ENCODE data around the gene DBNL.

DBNL gene

DNA sequence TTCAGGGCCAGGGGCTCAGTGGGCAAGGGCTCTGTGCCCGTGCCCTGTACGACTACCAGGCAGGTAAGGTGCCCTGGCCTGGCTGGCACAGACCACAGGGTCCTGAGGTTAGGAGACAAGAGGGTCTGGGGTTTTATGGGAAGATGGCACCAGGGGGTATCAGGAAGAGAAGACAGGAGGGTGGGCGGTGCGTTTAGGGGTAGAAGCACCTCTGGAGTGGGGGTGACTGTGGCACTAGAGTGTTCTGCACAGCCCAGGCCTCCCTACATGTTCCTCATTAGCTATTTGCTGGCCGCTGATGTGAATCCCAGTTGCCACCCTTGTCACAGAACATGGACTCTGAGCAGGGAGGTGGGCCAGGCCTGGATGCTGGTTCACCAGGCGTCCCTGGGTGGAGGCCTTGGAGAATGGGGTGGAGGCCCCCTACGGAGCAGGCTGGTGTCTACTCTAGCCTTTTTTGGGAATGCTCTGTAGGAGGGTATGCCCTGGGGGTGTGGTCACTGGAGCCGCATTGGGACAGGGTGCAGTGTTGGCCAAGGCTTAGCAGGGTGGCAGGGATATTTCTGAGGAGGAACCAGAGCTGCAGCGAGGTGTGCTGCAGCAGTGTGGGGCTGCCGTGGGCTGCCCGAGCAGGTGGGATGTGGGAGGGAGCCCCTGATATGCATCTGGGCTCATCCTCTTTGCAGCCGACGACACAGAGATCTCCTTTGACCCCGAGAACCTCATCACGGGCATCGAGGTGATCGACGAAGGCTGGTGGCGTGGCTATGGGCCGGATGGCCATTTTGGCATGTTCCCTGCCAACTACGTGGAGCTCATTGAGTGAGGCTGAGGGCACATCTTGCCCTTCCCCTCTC, 15.8 kb downstream of the DBNL start:
- DNase-seq (ENCODE audit: low spot score): no peak
- TF ChIP-seq, protein P1, sequence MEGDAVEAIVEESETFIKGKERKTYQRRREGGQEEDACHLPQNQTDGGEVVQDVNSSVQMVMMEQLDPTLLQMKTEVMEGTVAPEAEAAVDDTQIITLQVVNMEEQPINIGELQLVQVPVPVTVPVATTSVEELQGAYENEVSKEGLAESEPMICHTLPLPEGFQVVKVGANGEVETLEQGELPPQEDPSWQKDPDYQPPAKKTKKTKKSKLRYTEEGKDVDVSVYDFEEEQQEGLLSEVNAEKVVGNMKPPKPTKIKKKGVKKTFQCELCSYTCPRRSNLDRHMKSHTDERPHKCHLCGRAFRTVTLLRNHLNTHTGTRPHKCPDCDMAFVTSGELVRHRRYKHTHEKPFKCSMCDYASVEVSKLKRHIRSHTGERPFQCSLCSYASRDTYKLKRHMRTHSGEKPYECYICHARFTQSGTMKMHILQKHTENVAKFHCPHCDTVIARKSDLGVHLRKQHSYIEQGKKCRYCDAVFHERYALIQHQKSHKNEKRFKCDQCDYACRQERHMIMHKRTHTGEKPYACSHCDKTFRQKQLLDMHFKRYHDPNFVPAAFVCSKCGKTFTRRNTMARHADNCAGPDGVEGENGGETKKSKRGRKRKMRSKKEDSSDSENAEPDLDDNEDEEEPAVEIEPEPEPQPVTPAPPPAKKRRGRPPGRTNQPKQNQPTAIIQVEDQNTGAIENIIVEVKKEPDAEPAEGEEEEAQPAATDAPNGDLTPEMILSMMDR (IDR thresholded peaks at IDR 0.05; ENCODE audit: extremely low read depth, insufficient read depth, missing control alignments): no peak
- in situ Hi-C loops (cut with MboI; ENCODE audit: low pct_unique_long_range_greater_than_20kb, low sequenced_read_pairs, unreplicated experiment): no loop called here

DNA sequence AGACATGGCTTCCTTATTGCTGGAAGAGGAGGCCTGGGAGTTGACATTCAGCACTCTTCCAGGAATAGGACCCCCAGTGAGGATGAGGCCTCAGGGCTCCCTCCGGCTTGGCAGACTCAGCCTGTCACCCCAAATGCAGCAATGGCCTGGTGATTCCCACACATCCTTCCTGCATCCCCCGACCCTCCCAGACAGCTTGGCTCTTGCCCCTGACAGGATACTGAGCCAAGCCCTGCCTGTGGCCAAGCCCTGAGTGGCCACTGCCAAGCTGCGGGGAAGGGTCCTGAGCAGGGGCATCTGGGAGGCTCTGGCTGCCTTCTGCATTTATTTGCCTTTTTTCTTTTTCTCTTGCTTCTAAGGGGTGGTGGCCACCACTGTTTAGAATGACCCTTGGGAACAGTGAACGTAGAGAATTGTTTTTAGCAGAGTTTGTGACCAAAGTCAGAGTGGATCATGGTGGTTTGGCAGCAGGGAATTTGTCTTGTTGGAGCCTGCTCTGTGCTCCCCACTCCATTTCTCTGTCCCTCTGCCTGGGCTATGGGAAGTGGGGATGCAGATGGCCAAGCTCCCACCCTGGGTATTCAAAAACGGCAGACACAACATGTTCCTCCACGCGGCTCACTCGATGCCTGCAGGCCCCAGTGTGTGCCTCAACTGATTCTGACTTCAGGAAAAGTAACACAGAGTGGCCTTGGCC, 16.6 kb downstream of the DBNL start:
- DNase-seq (ENCODE audit: low spot score): no peak
- in situ Hi-C loops (cut with MboI; ENCODE audit: low pct_unique_long_range_greater_than_20kb, low sequenced_read_pairs, unreplicated experiment): no loop called here
- TF ChIP-seq, protein P1 (IDR thresholded peaks at IDR 0.05; ENCODE audit: extremely low read depth, insufficient read depth, missing control alignments): no peak

DNA sequence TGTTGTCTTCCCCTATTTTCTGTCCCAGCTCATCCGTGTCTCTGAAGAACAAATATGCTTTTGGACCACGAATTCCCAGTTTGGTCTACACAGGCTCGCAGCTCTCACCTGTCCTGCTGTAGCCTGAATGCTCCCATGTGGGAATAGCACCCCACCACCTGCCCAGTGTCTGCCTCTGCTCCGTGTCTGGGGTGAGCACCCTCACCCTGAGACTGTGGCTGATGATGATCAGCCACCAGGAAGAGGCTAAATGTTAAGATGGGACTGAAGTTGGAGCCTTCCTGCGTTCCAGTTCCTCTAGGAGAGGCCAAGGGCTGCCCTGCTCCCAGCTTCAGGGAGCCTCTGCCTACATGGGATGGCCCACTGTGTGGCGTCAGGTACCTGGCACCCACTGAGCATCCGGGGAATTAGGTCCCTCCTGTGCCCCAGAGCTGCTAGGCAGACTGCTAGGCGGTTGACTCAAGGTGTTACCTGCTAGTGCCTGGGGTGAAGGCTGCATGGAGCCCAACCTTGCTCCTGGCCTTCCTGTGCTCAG, 17.2 kb downstream of the DBNL start:
- in situ Hi-C loops (cut with MboI; ENCODE audit: low pct_unique_long_range_greater_than_20kb, low sequenced_read_pairs, unreplicated experiment): no loop called here
- no peak for DNase-seq (ENCODE audit: low spot score)
- TF ChIP-seq, protein P1 (IDR thresholded peaks at IDR 0.05; ENCODE audit: extremely low read depth, insufficient read depth, missing control alignments): no peak

DNA sequence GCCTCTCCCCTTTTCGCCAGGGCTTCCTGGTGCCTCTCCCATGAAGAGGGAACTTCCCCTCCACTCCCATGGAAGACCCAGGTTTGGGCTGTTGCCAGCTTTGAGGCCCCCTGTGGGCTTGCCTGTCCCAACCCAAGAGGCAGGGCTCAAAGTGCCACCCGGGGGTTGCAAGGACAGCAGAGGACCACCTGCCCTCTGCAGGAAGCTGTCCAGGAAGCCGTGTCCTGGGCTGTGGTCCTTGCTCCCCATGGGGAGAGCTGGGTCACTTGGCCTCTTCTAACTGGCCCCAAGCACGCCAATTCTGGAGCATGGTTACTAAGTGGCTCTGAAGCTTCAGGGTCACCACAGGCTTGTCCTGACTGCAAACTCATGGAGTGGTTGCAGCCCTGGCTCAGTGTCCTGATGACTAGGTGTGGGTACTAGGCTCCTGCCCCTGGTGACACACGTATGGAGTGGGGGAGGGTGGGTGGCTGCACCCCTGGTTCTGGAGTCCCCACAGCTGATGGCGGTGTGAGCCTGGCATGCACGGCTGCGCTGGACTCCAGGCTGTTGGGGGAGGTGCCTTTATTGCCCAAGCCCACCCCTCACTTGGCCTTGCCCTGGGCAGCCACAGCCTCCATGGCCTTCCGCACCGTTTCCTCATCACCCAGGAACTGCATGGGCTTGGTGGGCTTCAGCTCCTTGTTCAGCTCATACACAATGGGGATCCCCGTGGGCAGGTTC, 17.8 kb downstream of the DBNL start:
- in situ Hi-C loops (cut with MboI; ENCODE audit: low pct_unique_long_range_greater_than_20kb, low sequenced_read_pairs, unreplicated experiment): no loop called here
- no peak for DNase-seq (ENCODE audit: low spot score)
- TF ChIP-seq, protein P1 (IDR thresholded peaks at IDR 0.05; ENCODE audit: extremely low read depth, insufficient read depth, missing control alignments): no peak

DNA sequence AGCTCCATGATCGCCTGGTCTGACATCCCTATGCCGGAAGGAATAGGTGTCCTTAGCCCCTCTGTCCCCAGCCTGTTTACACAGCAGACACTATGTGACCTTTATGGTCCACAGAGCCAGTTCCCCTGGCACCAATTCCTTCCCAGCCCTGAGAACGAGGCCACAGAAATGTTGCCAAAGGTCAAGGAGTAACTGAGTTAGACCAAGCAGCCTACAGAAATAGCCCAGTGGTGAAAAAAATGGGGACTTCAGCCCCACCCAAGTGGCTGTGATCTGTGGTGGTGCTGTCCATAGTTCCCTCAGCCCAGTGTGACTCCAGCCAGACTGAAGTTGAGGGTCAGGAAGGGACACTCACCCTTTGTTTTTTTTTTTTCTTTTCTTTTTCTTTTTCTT, 18.4 kb downstream of the DBNL start:
- in situ Hi-C loops (cut with MboI; ENCODE audit: low pct_unique_long_range_greater_than_20kb, low sequenced_read_pairs, unreplicated experiment): no loop called here
- DNase-seq (ENCODE audit: low spot score): no peak
- TF ChIP-seq, protein P1 (IDR thresholded peaks at IDR 0.05; ENCODE audit: extremely low read depth, insufficient read depth, missing control alignments): no peak

DNA sequence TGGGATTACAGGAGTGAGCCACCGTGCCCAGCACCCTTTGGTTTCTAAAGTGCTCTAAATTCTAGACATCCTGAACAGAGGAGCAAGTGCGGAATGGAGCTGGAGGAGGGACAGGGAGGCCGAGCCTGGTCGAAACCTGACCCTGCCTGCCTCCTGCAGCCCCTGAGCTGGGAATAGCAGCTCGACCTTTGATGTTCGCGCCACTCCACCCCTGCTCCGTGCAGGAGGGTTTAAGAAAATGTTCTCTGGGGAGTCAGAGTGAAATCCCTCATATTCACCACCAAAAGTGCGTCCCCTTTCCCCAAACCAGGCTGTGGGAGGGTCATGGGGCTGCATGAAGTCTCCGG, 19.0 kb downstream of the DBNL start:
- in situ Hi-C loops (cut with MboI; ENCODE audit: low pct_unique_long_range_greater_than_20kb, low sequenced_read_pairs, unreplicated experiment): no loop called here
- no peak for DNase-seq (ENCODE audit: low spot score)
- TF ChIP-seq, protein P1 (IDR thresholded peaks at IDR 0.05; ENCODE audit: extremely low read depth, insufficient read depth, missing control alignments): no peak
